WTC11 (cell line): ENCODE measurements around the gene TPD52L2.

Experiments
- ESRRA ChIP-seq: sonication (generic); formaldehyde crosslinking; IDR thresholded peaks from 2 replicates; pipeline ENCODE4 v1.8.1; 2022; ENCODE audit warnings: mild to moderate bottlenecking, missing genetic modification reagents, borderline replicate concordance
- GABPB1 ChIP-seq: sonication (generic); formaldehyde crosslinking; IDR thresholded peaks from 2 replicates; pipeline ENCODE4 v1.8.1; 2023; ENCODE audit warnings: mild to moderate bottlenecking, missing genetic modification reagents
- IRF2 ChIP-seq: sonication (generic); formaldehyde crosslinking; IDR thresholded peaks from 2 replicates; pipeline ENCODE4 v1.8.0; 2022; ENCODE audit warnings: low read depth, missing genetic modification reagents, borderline replicate concordance
- SP1 ChIP-seq: sonication (generic); formaldehyde crosslinking; conservative IDR thresholded peaks from 2 replicates; pipeline ENCODE4 v1.8.1; 2022; ENCODE audit warnings: missing genetic modification reagents
- TF ChIP-seq, protein P1 (sequence below): fragments of 200-600 bp; IDR thresholded peaks from 2 replicates; pipeline ENCODE4 v1.8.0; 2022; ENCODE audit warnings: antibody characterized with exemption
- TF ChIP-seq, protein P2 (sequence below): sonication (generic); formaldehyde crosslinking; IDR thresholded peaks from 2 replicates; pipeline ENCODE4 v1.8.0; 2022; ENCODE audit warnings: mild to moderate bottlenecking, missing genetic modification reagents

DNA sequence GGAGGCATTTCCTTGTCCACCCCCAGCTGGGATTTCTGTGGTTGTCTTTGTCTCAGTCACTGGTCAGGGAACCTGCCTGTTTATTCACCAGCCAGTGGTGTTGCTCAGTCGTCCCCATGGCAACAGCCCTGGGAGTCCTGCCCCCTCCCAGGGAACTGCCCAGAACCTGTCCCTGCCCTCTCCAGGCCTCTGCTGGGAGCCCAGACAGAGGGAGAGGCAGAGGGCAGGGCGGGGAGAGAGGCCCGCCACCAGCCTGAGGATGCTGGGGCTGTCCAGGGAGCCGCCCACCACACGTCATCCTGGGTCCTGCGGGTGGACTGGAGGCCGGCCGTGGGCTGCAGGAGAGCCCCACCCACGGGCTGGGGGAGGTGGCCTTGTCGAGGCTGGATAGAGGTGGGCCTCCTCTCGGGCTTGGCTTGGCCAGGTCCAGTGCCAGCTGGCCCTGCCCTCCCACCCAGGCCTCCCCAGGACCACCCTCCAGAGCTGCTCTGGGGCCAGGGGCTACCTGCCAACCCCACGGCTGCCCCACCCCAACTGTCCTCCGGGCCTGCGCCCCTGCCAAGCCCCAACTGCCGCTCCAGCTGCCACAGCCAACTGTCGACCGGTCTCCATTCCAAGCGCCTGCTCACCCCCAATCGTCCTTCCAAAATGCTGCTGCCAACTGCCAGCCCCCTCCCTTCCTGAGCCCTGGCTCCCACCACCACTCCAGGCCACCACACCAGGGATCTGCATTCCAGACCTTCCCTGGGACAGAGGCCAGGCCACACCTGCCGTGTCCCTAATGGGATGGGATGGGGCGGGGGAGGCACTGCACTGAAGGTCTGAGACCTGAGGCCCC is 29.8 kb upstream of the TPD52L2 start:
- TF ChIP-seq ESRRA (CRISPR knock-in tag): no peak
- no peak for TF ChIP-seq IRF2 (CRISPR knock-in tag)
- TF ChIP-seq, protein P1, sequence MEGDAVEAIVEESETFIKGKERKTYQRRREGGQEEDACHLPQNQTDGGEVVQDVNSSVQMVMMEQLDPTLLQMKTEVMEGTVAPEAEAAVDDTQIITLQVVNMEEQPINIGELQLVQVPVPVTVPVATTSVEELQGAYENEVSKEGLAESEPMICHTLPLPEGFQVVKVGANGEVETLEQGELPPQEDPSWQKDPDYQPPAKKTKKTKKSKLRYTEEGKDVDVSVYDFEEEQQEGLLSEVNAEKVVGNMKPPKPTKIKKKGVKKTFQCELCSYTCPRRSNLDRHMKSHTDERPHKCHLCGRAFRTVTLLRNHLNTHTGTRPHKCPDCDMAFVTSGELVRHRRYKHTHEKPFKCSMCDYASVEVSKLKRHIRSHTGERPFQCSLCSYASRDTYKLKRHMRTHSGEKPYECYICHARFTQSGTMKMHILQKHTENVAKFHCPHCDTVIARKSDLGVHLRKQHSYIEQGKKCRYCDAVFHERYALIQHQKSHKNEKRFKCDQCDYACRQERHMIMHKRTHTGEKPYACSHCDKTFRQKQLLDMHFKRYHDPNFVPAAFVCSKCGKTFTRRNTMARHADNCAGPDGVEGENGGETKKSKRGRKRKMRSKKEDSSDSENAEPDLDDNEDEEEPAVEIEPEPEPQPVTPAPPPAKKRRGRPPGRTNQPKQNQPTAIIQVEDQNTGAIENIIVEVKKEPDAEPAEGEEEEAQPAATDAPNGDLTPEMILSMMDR: no peak
- TF ChIP-seq, protein P2, sequence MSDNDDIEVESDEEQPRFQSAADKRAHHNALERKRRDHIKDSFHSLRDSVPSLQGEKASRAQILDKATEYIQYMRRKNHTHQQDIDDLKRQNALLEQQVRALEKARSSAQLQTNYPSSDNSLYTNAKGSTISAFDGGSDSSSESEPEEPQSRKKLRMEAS (CRISPR knock-in tag): no peak; the same call in 1 of the 2 replicates
- no peak for TF ChIP-seq SP1 (CRISPR knock-in tag)
- TF ChIP-seq GABPB1 (CRISPR knock-in tag): no peak
